KOPT-K1 (cell line): ENCODE results near the gene ARHGEF16.

Experiments
- H3K27ac ChIP-seq: fragments of 200-600 bp; sonication (generic); 2 replicates; pipeline ENCODE4 v1.5.1; 2016; ENCODE audit warnings: antibody characterized with exemption, mild to moderate bottlenecking, low read depth, low read length; ENCODE audit not compliant: poor library complexity, severe bottlenecking
- H3K36me3 ChIP-seq: fragments of 200-600 bp; sonication (generic); 2 replicates; pipeline ENCODE4 v1.5.1; 2017; ENCODE audit warnings: antibody characterized with exemption, mild to moderate bottlenecking, low read length, moderate library complexity; ENCODE audit not compliant: insufficient read depth
- H3K9me3 ChIP-seq: fragments of 200-600 bp; sonication (generic); 2 replicates; pipeline ENCODE4 v1.5.1; 2017; ENCODE audit warnings: antibody characterized with exemption, low read length, mild to moderate bottlenecking; ENCODE audit not compliant: insufficient read depth, poor library complexity, severe bottlenecking

Gene ARHGEF16

GRCh38 chr1:3463891-3464648, 9.6 kb downstream of the ARHGEF16 start:
- Histone ChIP-seq H3K27ac (no peak overlapping the region), H3K9me3 (no peaks in the 10 kb centered on the region), H3K36me3 (no peaks in the 10 kb centered on the region)

- H3K9me3 ChIP-seq = no peaks in the 10 kb centered on the region
- H3K27ac ChIP-seq = no peak overlapping the region
- no peaks in the 10 kb centered on the region for H3K36me3 ChIP-seq
These were observed 10.2 kb downstream of the ARHGEF16 start for GRCh38 chr1:3464649-3465025.

- Histone ChIP-seq H3K27ac (no peak overlapping the region), H3K9me3 (no peaks in the 10 kb centered on the region), H3K36me3 (no peaks in the 10 kb centered on the region)
These were observed 10.8 kb downstream of the ARHGEF16 start for GRCh38 chr1:3465091-3465934.

GRCh38 chr1:3465935-3466321, 11.5 kb downstream of the ARHGEF16 start:
- Histone ChIP-seq H3K27ac (no peak overlapping the region), H3K9me3 (no peaks in the 10 kb centered on the region), H3K36me3 (no peaks in the 10 kb centered on the region)

GRCh38 chr1:3466366-3467075, 12.1 kb downstream of the ARHGEF16 start:
- Histone ChIP-seq H3K9me3 (no peaks in the 10 kb centered on the region), H3K36me3 (no peaks in the 10 kb centered on the region), H3K27ac (no peak overlapping the region)

- Histone ChIP-seq H3K36me3 (no peaks in the 10 kb centered on the region), H3K9me3 (no peaks in the 10 kb centered on the region), H3K27ac (no peak overlapping the region)
These were observed 12.9 kb downstream of the ARHGEF16 start for GRCh38 chr1:3467096-3468036.

GRCh38 chr1:3468236-3469103, 14.0 kb downstream of the ARHGEF16 start:
- Histone ChIP-seq H3K27ac (no peak overlapping the region), H3K9me3 (no peaks in the 10 kb centered on the region), H3K36me3 (no peaks in the 10 kb centered on the region)

- no peaks in the 10 kb centered on the region for H3K36me3 ChIP-seq
- no peak overlapping the region for H3K27ac ChIP-seq
- H3K9me3 ChIP-seq = no peaks in the 10 kb centered on the region
These were observed 14.8 kb downstream of the ARHGEF16 start for GRCh38 chr1:3469104-3469848.

GRCh38 chr1:3469849-3470649, 15.6 kb downstream of the ARHGEF16 start:
- Histone ChIP-seq H3K36me3 (no peaks in the 10 kb centered on the region), H3K27ac (no peak overlapping the region)

GRCh38 chr1:3470650-3471355, 16.3 kb downstream of the ARHGEF16 start:
- H3K36me3 ChIP-seq = no peaks in the 10 kb centered on the region
- H3K27ac ChIP-seq = no peak overlapping the region
- no peaks in the 10 kb centered on the region for H3K9me3 ChIP-seq

More at GRCh38 chr1:3469849-3470649, 15.6 kb downstream of the ARHGEF16 start:
- no peaks in the 10 kb centered on the region for H3K9me3 ChIP-seq

- Histone ChIP-seq H3K9me3 (no peaks in the 10 kb centered on the region), H3K36me3 (no peaks in the 10 kb centered on the region), H3K27ac (no peak overlapping the region)
These were observed 17.1 kb downstream of the ARHGEF16 start for GRCh38 chr1:3471356-3472087.
